GM20000 (cell line): ENCODE measurements around the gene APEX1.

Experiments used
- DNase-seq: peaks from one replicate; pipeline ENCODE4 v3.0.0; 2012; ENCODE audit warnings: low spot score
- TF ChIP-seq, protein P1 (sequence below): IDR thresholded peaks from 2 replicates; pipeline ENCODE4 v1.5.1; 2012; ENCODE audit warnings: mild to moderate bottlenecking, control low read depth; ENCODE audit errors: extremely low read depth, missing control alignments

APEX1 gene

DNA sequence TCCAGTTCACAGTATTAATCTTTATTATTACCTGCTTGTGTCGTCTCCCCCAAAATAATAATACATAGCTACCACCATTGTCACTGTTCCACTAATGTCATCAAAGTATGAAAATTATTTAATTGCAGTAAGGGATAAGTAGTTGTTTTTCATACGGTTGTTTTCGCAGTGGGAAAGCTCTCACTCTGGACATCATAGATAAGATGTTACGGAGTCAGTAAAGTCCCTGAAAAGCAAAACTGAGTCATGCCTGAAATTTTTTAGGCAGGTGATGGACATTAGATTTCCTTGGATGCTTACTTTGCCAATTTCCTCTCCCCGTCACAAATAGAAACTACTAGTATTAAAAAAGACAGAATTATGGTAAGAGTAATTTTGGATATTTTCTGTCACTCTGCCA is 27.4 kb downstream of the APEX1 start:
- no peak for DNase-seq
- TF ChIP-seq, protein P1, sequence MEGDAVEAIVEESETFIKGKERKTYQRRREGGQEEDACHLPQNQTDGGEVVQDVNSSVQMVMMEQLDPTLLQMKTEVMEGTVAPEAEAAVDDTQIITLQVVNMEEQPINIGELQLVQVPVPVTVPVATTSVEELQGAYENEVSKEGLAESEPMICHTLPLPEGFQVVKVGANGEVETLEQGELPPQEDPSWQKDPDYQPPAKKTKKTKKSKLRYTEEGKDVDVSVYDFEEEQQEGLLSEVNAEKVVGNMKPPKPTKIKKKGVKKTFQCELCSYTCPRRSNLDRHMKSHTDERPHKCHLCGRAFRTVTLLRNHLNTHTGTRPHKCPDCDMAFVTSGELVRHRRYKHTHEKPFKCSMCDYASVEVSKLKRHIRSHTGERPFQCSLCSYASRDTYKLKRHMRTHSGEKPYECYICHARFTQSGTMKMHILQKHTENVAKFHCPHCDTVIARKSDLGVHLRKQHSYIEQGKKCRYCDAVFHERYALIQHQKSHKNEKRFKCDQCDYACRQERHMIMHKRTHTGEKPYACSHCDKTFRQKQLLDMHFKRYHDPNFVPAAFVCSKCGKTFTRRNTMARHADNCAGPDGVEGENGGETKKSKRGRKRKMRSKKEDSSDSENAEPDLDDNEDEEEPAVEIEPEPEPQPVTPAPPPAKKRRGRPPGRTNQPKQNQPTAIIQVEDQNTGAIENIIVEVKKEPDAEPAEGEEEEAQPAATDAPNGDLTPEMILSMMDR = no peak

DNA sequence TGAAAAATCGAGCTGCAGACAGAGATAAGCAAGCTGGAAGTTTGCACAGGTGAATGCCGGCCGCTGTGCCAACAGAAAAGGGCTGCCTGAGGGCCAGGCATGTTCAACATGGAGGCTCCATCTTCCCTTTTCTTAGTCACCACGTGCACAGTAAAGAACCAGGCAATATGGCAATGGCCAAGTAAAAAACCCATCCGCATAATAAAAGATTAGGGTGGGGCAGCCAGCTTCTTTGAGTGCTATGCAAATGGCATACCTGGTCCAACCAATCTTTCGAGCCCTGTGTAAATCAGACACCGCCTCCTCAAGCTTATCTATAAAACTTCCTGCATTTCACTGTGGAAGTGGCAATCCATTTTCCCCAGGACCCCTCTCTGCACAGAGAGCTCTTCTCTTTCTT is 30.9 kb downstream of the APEX1 start:
- TF ChIP-seq, protein P1 = no peak
- DNase-seq = no peak

DNA sequence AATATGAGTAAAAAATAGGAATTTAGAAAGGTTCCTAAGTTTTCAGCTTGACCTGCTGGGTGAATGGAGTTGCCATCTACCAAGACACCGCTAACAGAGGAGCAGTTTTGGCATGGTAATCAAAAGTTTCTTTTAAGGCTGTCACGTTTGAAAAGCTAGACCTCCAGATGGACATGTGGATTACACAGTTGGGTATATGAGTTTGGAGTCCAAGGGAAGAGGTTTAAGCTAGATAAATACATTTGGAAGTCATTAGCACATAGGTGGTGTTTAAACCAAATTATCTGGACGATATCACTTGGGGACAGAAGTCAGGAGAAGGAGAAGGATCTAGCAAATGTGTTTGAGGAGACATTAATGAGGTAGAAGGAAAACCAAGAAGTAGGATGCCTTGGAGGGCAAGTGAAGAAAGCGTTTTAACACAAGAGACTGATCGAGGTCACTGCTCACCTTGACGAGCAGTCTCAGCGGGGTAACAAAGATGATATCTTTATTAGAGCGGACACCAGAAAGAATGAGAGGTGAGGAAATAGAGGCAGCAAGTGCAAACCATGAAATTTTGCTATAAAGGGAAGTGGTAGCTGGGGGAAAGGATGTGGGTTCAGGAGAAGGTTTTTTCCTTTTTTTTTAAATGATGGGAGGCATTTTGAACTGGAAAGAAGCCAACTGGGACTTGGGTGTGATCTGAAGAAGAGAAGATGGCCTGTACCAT is 31.8 kb downstream of the APEX1 start:
- no peak for DNase-seq
- TF ChIP-seq, protein P1 = no peak

DNA sequence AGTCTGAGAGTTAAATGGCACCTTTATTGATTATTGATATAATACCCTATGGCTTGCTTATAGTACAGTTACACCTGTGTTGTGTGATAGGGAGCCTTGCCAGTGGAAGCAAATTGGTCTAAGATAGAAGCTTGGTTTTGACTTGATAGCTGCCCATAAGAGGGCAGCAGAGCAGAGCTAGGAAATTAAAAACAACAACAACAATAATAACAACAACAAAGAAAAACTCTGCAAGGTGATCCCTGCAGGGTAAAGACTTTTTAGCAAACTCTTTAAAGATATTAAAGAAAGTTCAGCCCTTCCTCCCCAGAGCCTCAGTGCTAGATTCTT is 32.3 kb downstream of the APEX1 start:
- TF ChIP-seq, protein P1 = no peak
- DNase-seq = no peak

DNA sequence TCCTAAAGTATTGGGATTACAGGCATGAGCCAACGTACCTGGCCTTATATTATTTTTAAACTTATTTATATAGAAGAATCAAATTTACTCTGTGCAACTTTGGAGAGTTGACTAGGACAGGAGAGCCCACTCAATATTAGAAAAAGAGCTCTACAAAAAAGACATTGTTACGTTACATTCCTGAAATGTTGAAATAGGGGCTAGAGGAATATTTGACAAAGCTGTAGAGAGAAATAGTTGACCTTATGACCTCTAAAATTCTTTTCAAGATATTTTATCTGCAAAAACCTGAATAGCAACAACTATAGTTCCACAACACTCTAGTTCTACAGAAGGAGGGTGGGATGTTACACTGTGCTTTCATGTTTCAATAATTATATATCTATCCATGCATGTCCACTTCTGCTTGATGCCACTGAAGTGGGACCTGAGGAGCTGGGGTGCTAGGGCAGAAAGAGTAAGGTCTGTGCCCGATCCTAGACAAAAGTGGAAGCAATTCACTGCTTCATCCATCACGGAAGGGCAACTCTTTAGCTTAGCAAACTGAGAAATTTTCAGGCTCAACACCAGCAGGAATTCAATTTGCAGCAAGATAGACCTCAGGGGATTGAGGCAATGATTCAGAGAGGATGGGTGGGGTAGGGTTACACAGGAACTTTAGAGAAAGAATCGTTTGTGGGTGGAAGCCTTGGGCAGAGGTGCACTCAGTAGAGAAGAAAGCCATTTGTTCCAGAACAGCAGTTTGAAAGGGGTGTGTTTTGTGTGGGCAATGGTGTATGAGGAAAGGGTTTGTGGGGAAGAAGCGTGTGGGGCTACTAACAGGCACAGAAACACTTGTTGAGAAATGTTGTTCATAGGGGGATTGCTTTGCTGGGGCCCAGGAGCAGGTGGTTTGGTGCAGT is 34.3 kb downstream of the APEX1 start:
- DNase-seq = peak; percentile 36
- TF ChIP-seq, protein P1 = no peak

DNA sequence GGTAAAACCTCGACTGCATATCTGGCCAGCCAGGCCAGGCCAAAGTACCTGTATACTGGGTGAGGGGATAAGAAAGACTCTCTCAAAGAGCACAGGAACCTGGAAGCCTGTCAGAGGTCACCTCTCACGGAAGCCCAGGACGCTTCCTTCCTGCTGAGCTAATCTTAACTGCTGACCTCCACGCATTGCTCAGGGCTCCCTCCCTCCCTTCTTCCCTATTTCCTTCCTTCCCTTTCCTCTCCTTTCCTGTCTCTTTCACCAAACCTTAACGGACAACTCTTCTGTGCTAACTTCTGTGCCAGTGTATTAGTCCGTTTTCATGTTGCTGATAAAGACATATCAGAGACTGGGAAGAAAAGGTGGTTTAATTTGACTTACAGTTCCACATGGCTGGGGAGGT is 35.5 kb downstream of the APEX1 start:
- no peak for DNase-seq
- TF ChIP-seq, protein P1 = no peak

DNA sequence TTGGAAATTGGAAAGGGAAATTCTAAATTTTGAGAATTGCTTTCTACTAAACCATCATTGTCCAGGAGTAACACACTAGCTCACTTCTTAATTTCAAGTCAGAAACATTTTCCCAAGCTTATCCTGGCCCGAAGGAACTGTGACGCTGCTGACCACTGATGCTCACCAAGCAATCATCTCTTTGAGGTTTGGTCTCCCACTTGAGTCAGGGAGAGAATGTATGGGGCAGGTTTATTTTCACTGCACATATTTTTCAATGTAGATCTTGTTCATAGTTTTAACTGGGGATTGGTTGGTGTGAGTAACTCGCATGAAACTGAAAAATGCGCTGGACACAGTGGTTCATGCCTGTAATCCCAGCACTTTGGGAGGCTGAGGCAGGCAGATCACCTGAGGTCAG is 37.5 kb downstream of the APEX1 start:
- no peak for DNase-seq

More for the DNA sequence above, 37.5 kb downstream of the APEX1 start:
- TF ChIP-seq, protein P1 = no peak
